K562 (cell line): ENCODE results near the gene DNAJB1. TPM values are rescaled to one million over a fixed set of nuclear protein-coding genes. Genes with fewer than 3 reads are reported as not detected.

ENCODE experiments used
- ATAC-seq: fragments of 200-7000 bp; cut with Tn5 transposase; 3 replicates; pipeline ENCODE4 v1.9.1; 2020; ENCODE audit warnings: moderate library complexity
- BruUV-seq: library from RNA; stranded (reverse); fragments of 400-500 nt; replicated peaks from 2 replicates; lab custom pipeline; 2021; lab: Mats Ljungman, UMichigan
- CTCF ChIA-PET: fragments of 300-600 bp; formaldehyde crosslinking; extraction: SDS; loops from one replicate; lab custom pipeline; 2021; ENCODE audit warnings: low intra/inter-chr PET ratio; lab: Yijun Ruan, JAX
- POLR2A ChIA-PET: fragments of 300-600, 350-650 bp; sonication (Branson Sonifier 250); formaldehyde crosslinking; extraction: SDS; loops from one replicate; lab custom pipeline; 2021; ENCODE audit warnings: antibody characterized with exemption, inconsistent platforms; lab: Yijun Ruan, JAX
- DNase-seq, 4 experiments: peaks; one replicate each; pipeline versions ENCODE4 v3.0.0 to v3.0.0-alpha.2; 2011 to 2018; ENCODE audit warnings: low spot score in 3 of 4, mixed read lengths in 3 of 4; ENCODE audit errors: extremely low read depth in 1 of 4
- FAIRE-seq: peaks from 2 replicates; lab custom pipeline; 2011; peaks lifted over from hg19 to GRCh38; lab: Jason Lieb, UNC
- H2AFZ ChIP-seq: 2 replicates; pipeline ENCODE4 v1.6.0; 2011; ENCODE audit warnings: low read depth, low read length, control low read depth, inconsistent platforms
- H3K27ac ChIP-seq: fragments of 200-600 bp; 3 replicates; pipeline ENCODE4 v1.8.0; 2011; ENCODE audit warnings: low read depth, mild to moderate bottlenecking, control low read depth, inconsistent platforms, low read length, moderate library complexity, mixed read lengths; ENCODE audit errors: extremely low read depth
- H3K27me3 ChIP-seq, 2 experiments: fragments of 300-600 bp in 1 of 2; 2 replicates in 1 of 2; 3 replicates in 1 of 2; pipeline versions ENCODE4 v1.6.0 to v1.8.0; 2011; ENCODE audit warnings: inconsistent platforms in 2 of 2, low read length in 2 of 2, mild to moderate bottlenecking in 1 of 2, mixed read lengths in 1 of 2, moderate library complexity in 1 of 2; ENCODE audit not compliant: control insufficient read depth in 2 of 2, insufficient read depth in 2 of 2
- H3K36me3 ChIP-seq: fragments of 300-600 bp; 3 replicates; pipeline ENCODE4 v1.8.0; 2011; ENCODE audit warnings: mild to moderate bottlenecking, low read length, inconsistent platforms; ENCODE audit not compliant: control insufficient read depth, insufficient read depth
- H3K4me1 ChIP-seq, 2 experiments: fragments of 200-600 bp in 1 of 2; replicated peaks in 1 of 2; 2 replicates in 1 of 2; 3 replicates in 1 of 2; pipeline versions ENCODE4 v1.5.1 to v1.8.0; 2011; ENCODE audit warnings: inconsistent platforms in 2 of 2, low read length in 2 of 2, mild to moderate bottlenecking in 1 of 2, mixed read lengths in 1 of 2, moderate library complexity in 1 of 2; ENCODE audit not compliant: control insufficient read depth in 2 of 2, insufficient read depth in 2 of 2
- H3K4me2 ChIP-seq: 2 replicates; pipeline ENCODE4 v1.6.1; 2011; ENCODE audit warnings: low read length, control low read depth, inconsistent platforms, mixed read lengths; ENCODE audit not compliant: insufficient read depth
- H3K4me3 ChIP-seq: fragments of 200-600 bp; sonication (generic), shearing (Covaris generic); 2 replicates; pipeline ENCODE4 v1.5.1; 2016; ENCODE audit warnings: control low read depth, inconsistent platforms
- H3K79me2 ChIP-seq: fragments of 200-600 bp; 3 replicates; pipeline ENCODE4 v1.8.0; 2011; ENCODE audit warnings: low read length, inconsistent platforms; ENCODE audit not compliant: control insufficient read depth, insufficient read depth
- H3K9ac ChIP-seq, 2 experiments: 2 replicates each; pipeline versions ENCODE4 v1.6.0 to v1.6.1; 2011; ENCODE audit warnings: low read depth in 2 of 2, low read length in 2 of 2, control low read depth in 1 of 2, inconsistent platforms in 1 of 2, mild to moderate bottlenecking in 1 of 2, mixed read lengths in 1 of 2; ENCODE audit not compliant: insufficient read depth in 1 of 2
- H3K9me1 ChIP-seq: one replicate; pipeline ENCODE4 v1.6.0; 2011; ENCODE audit warnings: inconsistent platforms, mild to moderate bottlenecking, low read length, moderate library complexity; ENCODE audit not compliant: control insufficient read depth, insufficient read depth
- H3K9me3 ChIP-seq: replicated peaks from 2 replicates; pipeline ENCODE4 v1.5.1; 2011; ENCODE audit warnings: low read depth, low read length, inconsistent platforms; ENCODE audit not compliant: control insufficient read depth, insufficient read depth
- H4K20me1 ChIP-seq: replicated peaks from 2 replicates; pipeline ENCODE4 v1.6.1; 2011; ENCODE audit warnings: low read length, inconsistent platforms, mixed read lengths; ENCODE audit not compliant: control insufficient read depth, insufficient read depth
- ILF3 ChIP-seq: fragments of 450-650 bp; IDR thresholded peaks from 2 replicates; pipeline ENCODE4 v1.6.1; 2018; ENCODE audit warnings: antibody characterized with exemption, mild to moderate bottlenecking, moderate library complexity, borderline replicate concordance
- PCBP1 ChIP-seq: fragments of 200-400 bp; formaldehyde crosslinking; IDR thresholded peaks from 2 replicates; pipeline ENCODE4 v1.6.1; 2018; ENCODE audit warnings: mild to moderate bottlenecking, low read depth, low read length; ENCODE audit not compliant: poor library complexity, severe bottlenecking
- POLR2G ChIP-seq: fragments of 200-400 bp; formaldehyde crosslinking; IDR thresholded peaks from 2 replicates; pipeline ENCODE4 v1.6.1; 2017; ENCODE audit warnings: low read depth, mild to moderate bottlenecking, antibody characterized with exemption, low read length, moderate library complexity
- RBFOX2 ChIP-seq: fragments of 200-400 bp; formaldehyde crosslinking; IDR thresholded peaks from 2 replicates; pipeline ENCODE4 v1.6.1; 2017; ENCODE audit warnings: low read depth, mild to moderate bottlenecking, low read length, moderate library complexity
- ZBTB7A ChIP-seq: IDR thresholded peaks from 2 replicates; pipeline ENCODE4 v1.6.1; 2011; ENCODE audit warnings: low read depth, mild to moderate bottlenecking, low read length, moderate library complexity, borderline replicate concordance; ENCODE audit not compliant: control insufficient read depth
- WGBS: fragments of 100-300 bp; shearing (Covaris generic); methylation state at CpG from one replicate; pipeline ENCODE4 v1.1.6; 2016; ENCODE audit warnings: low coverage, mixed read lengths; ENCODE audit not compliant: insufficient coverage; ENCODE audit errors: missing lambda C conversion rate; 5-methylcytosine and 5-hydroxymethylcytosine counted together
- in situ Hi-C: fragments of 300-500 bp; cut with MboI; formaldehyde crosslinking; loops from 4 replicates; pipeline ENCODE4 v1.15.0; 2018; ENCODE audit warnings: inconsistent platforms, mixed read lengths
- intact Hi-C: fragments of 100-400 bp; cut with micrococcal nuclease; formaldehyde crosslinking; loops from 2 replicates; pipeline ENCODE4 v1.14.2; 2022
- polyA plus RNA-seq, 8 experiments: library from polyadenylated mRNA; depleted of rRNA in 4 of 8; stranded (reverse) in 5 of 8; unstranded in 3 of 8; fragments of >200 nt; fragmentation: Nextera tagmentation in 2 of 8; fragmentation: Illumina TruSeq in 1 of 8; extraction: Ambion mirVana in 2 of 8; extraction: Trizol in 1 of 8; gene quantifications; 2 replicates each; pipeline versions ENCODE4 v1.2.1 to v1.2.3, GENCODE V29; 2011 to 2014; ENCODE audit warnings: inconsistent platforms in 1 of 8, missing spikeins in 1 of 8
- total RNA-seq, 7 experiments: library from RNA; depleted of rRNA in 6 of 7; stranded (reverse); fragments of >200 nt in 6 of 7; fragmentation: Illumina TruSeq in 2 of 7; extraction: Trizol in 2 of 7; gene quantifications; 2 replicates each; pipeline versions ENCODE4 v1.2.1 to v1.2.3, GENCODE V29; 2011 to 2021; ENCODE audit warnings: low replicate concordance in 1 of 7
- TF ChIP-seq, protein P1 (sequence below): fragments of 150-350 bp; conservative IDR thresholded peaks from 2 replicates; pipeline ENCODE4 v1.6.1; 2014; ENCODE audit warnings: low read length

The DNAJB1 gene
- total and polyA plus RNA-seq, 9 of the 15 experiments (the other 6 are each of a cell fraction or from before 2014, with no cell fraction given), result 13.2 to 113 (median 62.1) TPM

DNA sequence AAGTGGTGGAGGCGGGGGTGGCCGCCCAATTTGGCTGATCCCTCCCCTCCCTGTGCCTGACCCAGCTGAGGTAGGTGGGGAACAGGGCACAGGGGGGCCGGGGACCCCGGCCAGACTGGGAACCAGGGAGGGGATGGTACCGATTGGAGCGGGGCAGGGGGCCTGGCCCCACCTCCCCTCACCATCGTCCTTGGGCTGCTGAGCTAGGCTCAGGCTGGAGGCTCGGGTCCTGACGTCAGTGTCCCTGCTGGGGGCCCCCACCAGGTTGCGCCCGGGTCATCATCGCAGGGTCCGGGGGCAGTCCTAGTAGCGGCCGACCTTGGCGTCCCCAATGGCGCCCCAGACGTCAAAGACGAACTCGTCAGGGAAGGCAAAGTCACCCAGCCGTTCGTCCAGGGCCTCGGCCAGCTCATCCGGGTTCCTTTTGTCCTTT lies 40.1 kb downstream of the DNAJB1 start:
- H3K36me3 ChIP-seq, result peaks cover 19% of the 10 kb centered on the region; the same call in 2 of the 3 replicates
- no peaks in the 10 kb centered on the region for H3K9me1 ChIP-seq
- H3K9me3 ChIP-seq, result no peaks in the 10 kb centered on the region
- no peak for FAIRE-seq
- H3K27me3 ChIP-seq, result no peaks in the 10 kb centered on the region
- H2AFZ ChIP-seq, result no peak overlapping the region
- no peak overlapping the region for H3K4me2 ChIP-seq
- TF ChIP-seq ZBTB7A (0 out of 2 replicates have a peak, but pooled peaks have one; percentile 38), POLR2G (0 out of 2 replicates have a peak, but pooled peaks have one; percentile 35), PCBP1 (peak; percentile 34), ILF3 (no peak), RBFOX2 (peak; percentile 31; the same call in 1 of the 2 replicates)
- TF ChIP-seq, protein P1, sequence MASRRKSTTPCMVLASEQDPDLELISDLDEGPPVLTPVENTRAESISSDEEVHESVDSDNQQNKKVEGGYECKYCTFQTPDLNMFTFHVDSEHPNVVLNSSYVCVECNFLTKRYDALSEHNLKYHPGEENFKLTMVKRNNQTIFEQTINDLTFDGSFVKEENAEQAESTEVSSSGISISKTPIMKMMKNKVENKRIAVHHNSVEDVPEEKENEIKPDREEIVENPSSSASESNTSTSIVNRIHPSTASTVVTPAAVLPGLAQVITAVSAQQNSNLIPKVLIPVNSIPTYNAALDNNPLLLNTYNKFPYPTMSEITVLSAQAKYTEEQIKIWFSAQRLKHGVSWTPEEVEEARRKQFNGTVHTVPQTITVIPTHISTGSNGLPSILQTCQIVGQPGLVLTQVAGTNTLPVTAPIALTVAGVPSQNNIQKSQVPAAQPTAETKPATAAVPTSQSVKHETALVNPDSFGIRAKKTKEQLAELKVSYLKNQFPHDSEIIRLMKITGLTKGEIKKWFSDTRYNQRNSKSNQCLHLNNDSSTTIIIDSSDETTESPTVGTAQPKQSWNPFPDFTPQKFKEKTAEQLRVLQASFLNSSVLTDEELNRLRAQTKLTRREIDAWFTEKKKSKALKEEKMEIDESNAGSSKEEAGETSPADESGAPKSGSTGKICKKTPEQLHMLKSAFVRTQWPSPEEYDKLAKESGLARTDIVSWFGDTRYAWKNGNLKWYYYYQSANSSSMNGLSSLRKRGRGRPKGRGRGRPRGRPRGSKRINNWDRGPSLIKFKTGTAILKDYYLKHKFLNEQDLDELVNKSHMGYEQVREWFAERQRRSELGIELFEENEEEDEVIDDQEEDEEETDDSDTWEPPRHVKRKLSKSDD, result no peak
- intact Hi-C loops, result no loop called here
- in situ Hi-C loops, result loop anchor here (5.0 kb wide), 1 partner anchor 281 kb away; no protein-coding TSS in a partner anchor
- H3K27ac ChIP-seq, result no peak overlapping the region
- H4K20me1 ChIP-seq, result no peaks in the 10 kb centered on the region
- peaks cover 9 to 64% of the 10 kb centered on the region in 2 experiments for H3K4me1 ChIP-seq
- POLR2A ChIA-PET, result interaction anchor here (0.6 to 1.0 kb wide), 4 partner anchors 28 to 71 kb away, joined by 3 to 4 read pairs (median 4); no protein-coding TSS in a partner anchor
- BruUV-seq, result TSS peak; percentile 71
- no peak for ATAC-seq
- CTCF ChIA-PET, result interaction anchor here (0.6 kb wide), 1 partner anchor 598 kb away, joined by 4 read pairs; no protein-coding TSS in a partner anchor
- H3K9ac ChIP-seq, result 0 out of 4 replicates have a peak overlapping the region, but pooled peaks of 1 of the 2 experiments have one; percentile 36
- H3K4me3 ChIP-seq, result no peak overlapping the region
- DNase-seq, result no peak
- 86% methylated on average over 10 of the region's 24 CpGs for WGBS
- H3K79me2 ChIP-seq, result no peaks in the 10 kb centered on the region
